Measurements from ENCODE around the gene VILL.

DNA sequence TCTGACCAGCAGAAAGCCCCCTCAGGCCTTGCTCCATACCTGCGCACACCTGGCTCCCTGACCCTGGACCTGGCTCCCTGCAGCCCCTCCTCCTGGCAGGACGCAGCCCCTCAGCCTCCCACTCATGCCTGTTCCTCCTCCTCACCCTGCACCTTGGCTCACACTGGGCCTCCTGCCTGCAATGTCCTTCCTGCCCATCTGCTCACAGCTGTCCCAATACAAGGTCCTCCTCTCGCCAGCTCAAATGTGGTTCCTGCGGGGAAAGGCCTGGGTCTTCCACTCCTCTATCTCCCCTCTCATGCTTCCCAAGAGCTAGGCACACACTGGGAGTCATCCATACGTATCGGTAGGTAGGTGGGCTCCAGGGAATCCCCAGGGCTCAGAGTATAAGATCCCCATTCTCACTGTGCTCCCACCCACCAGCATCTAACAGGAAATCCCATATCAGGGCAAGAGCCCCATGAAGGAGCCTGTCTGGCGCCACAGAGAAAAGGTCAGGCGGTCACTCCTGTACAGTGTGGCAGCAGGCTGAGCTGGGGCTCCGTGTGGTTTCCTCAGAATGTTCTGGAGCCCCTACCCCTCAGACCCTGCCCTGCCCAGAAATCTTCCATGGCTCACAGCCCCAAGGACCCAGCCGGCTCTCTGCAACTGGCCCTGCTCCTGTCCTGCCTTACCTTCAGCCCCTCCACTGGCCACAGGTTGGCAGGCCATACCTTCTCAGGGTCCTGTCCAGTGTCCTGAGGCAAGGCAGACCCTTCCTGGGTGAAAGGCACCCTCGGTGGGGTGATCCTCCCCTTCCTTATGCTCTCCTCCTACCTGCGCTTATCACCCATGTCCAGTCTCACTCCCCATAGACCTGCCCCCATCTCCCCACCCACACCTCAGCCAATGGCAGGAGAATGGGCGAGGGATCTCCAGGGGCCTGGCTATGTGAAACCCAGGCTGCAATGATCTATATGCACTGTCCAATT, 28.0 kb downstream of the VILL start:
- TF ChIP-seq YY1 (IDR thresholded peaks at IDR 0.05; ENCODE audit: insufficient read depth, insufficient read length), result no peak
- TF ChIP-seq SUZ12 (IDR thresholded peaks at IDR 0.05; ENCODE audit: extremely low read depth, insufficient read depth, insufficient read length), result no peak
